ENCODE results near the gene GAB3. TPM values are rescaled to one million over a fixed set of nuclear protein-coding genes. Genes with fewer than 3 reads are reported as not detected.

GAB3 gene
- total and polyA plus RNA-seq, 9 of the 15 experiments (the other 6 are each of a cell fraction or from before 2014, with no cell fraction given), result 16.1 to 31.4 (median 20.2) TPM

GRCh38 chrX:154751669-154752271 lies 893 bp upstream of the GAB3 start (continued):
- TF ChIP-seq TEAD4 (IDR thresholded peaks at IDR 0.05; ENCODE audit: low read length) (peak; percentile 87), TEAD4 (CRISPR knock-in tag; IDR thresholded peaks at IDR 0.05; ENCODE audit: borderline replicate concordance) (no peak), BCLAF1 (IDR thresholded peaks at IDR 0.05; ENCODE audit: borderline replicate concordance in 1 of 2, control insufficient read depth in 1 of 2, low read depth in 2 of 2, low read length in 1 of 2) (no peak), GTF2B (IDR thresholded peaks at IDR 0.05; ENCODE audit: extremely low read depth, insufficient read length) (no peak), SOX6 (IDR thresholded peaks at IDR 0.05) (peak; percentile 73; the same call in 1 of the 2 replicates), MEIS2 (IDR thresholded peaks at IDR 0.05; ENCODE audit: partially characterized antibody) (peak; percentile 81), RCOR1 (IDR thresholded peaks at IDR 0.05; ENCODE audit: borderline replicate concordance in 1 of 2, low read depth in 2 of 2, low read length in 2 of 2) (peak in 1 of 2 experiments; percentile 86; a peak in 2 of 4 replicates), NELFE (IDR thresholded peaks at IDR 0.05; ENCODE audit: insufficient read depth, insufficient read length) (no peak), ZNF134 (CRISPR knock-in tag; conservative IDR thresholded peaks at IDR 0.05) (no peak), POLR2AphosphoS5 (IDR thresholded peaks at IDR 0.05; ENCODE audit: control insufficient read depth, insufficient read depth, low read depth, low read length) (0 out of 2 replicates have a peak, but pooled peaks have one; percentile 38), RBM17 (IDR thresholded peaks at IDR 0.05; ENCODE audit: borderline replicate concordance, low read depth, low read length) (no peak), ATF1 (CRISPR knock-in tag; IDR thresholded peaks at IDR 0.05) (no peak), ATF1 (tag; IDR thresholded peaks at IDR 0.05) (peak; percentile 76), ZBTB17 (CRISPR knock-in tag; IDR thresholded peaks at IDR 0.05) (no peak), ZNF561 (CRISPR knock-in tag; conservative IDR thresholded peaks at IDR 0.05) (no peak), EHMT2 (IDR thresholded peaks at IDR 0.05) (no peak), WHSC1 (IDR thresholded peaks at IDR 0.05; ENCODE audit: low read length) (no peak), CREB1 (IDR thresholded peaks at IDR 0.05) (peak; percentile 44; the same call in 1 of the 2 replicates), CREB1 (CRISPR knock-in tag; IDR thresholded peaks at IDR 0.05) (no peak), TRIM24 (IDR thresholded peaks at IDR 0.05) (peak in 1 of 2 experiments; percentile 57; a peak in 2 of 4 replicates), SMARCC2 (IDR thresholded peaks at IDR 0.05; ENCODE audit: low read depth) (peak; percentile 57; the same call in 1 of the 2 replicates), CHAMP1 (IDR thresholded peaks at IDR 0.05) (no peak), PHF20 (IDR thresholded peaks at IDR 0.05; ENCODE audit: partially characterized antibody) (no peak), NFE2 (IDR thresholded peaks at IDR 0.05; ENCODE audit: low read depth) (no peak), BRD9 (IDR thresholded peaks at IDR 0.05; ENCODE audit: low read depth, partially characterized antibody) (peak; percentile 0), CBX5 (IDR thresholded peaks at IDR 0.05; ENCODE audit: borderline replicate concordance, low read depth) (no peak)

Measured in K562 (cell line).